Coronary artery (tissue), 2 donors: Measurements from ENCODE around the gene USB1.
"Not testable (repeated sequence)": the region's sequence is repeated elsewhere in the genome, so short reads cannot be mapped to it uniquely, and the experiment has no call there.

Experiments used
- DNase-seq: peaks from one replicate; pipeline ENCODE4 v3.0.0-alpha.2; 2017; ENCODE audit warnings: low spot score
- H3K27ac ChIP-seq, 2 donors: fragments of 200-600 bp; sonication (generic); one replicate each; pipeline ENCODE4 v1.5.1; 2016 to 2019
- H3K4me3 ChIP-seq: fragments of 200-600 bp; sonication (generic); 2 replicates; pipeline ENCODE4 v1.5.1; 2016; ENCODE audit warnings: mild to moderate bottlenecking, moderate library complexity
- CTCF ChIP-seq: fragments of 200-600 bp; sonication (generic); IDR thresholded peaks from one replicate; pipeline ENCODE4 v1.5.1; 2019; ENCODE audit warnings: antibody characterized with exemption

The USB1 gene

GRCh38 chr16:57970319-57970718 lies 30.9 kb upstream of the USB1 start:
- no peak overlapping the region for H3K27ac ChIP-seq
- no peak overlapping the region for H3K4me3 ChIP-seq
- no peak for DNase-seq
- TF ChIP-seq CTCF, result no peak

- H3K4me3 ChIP-seq, result no peak within 1 kb of the TSS
- DNase-seq, result no peak
- no peak for TF ChIP-seq CTCF
- H3K27ac ChIP-seq, result no peak within 1 kb of the TSS
Measured at GRCh38 chr16:57970970-57971369, 30.2 kb upstream of the USB1 start, which contains the start of gene CNGB1. CNGB1 (minus strand) TSS chr16:57971128; CDS start chr16:57967286, 3,842 bp downstream.

- no peak for DNase-seq
- Histone ChIP-seq H3K27ac (no peak overlapping the region), H3K4me3 (no peak overlapping the region)
- no peak for TF ChIP-seq CTCF
Measured at GRCh38 chr16:57971848-57972247, 29.4 kb upstream of the USB1 start.

GRCh38 chr16:57972306-57972705 lies 28.9 kb upstream of the USB1 start:
- DNase-seq, result no peak
- no peak overlapping the region for H3K27ac ChIP-seq
- TF ChIP-seq CTCF, result no peak
- no peak overlapping the region for H3K4me3 ChIP-seq

- Histone ChIP-seq H3K27ac (no peak overlapping the region), H3K4me3 (no peak overlapping the region)
- TF ChIP-seq CTCF, result no peak
- DNase-seq, result no peak
Measured at GRCh38 chr16:57976331-57976796, 24.8 kb upstream of the USB1 start.

GRCh38 chr16:57977418-57978069 lies 23.7 kb upstream of the USB1 start:
- TF ChIP-seq CTCF, result no peak
- Histone ChIP-seq H3K27ac (no peak overlapping the region), H3K4me3 (no peak overlapping the region)
- no peak for DNase-seq

- not testable (repeated sequence) for DNase-seq, H3K4me3 ChIP-seq, H3K27ac ChIP-seq
Measured at GRCh38 chr16:57978070-57978465, 23.1 kb upstream of the USB1 start.
